Stimulated activated CD4-positive, alpha-beta T cell treated with anti-CD3 and anti-CD28 coated beads, Interleukin-15, amount 100 ng/mL, for 48 hours (primary cell): Measurements from ENCODE around the gene TCHP.
"Not testable (repeated sequence)": the region's sequence is repeated elsewhere in the genome, so short reads cannot be mapped to it uniquely, and the experiment has no call there.

Source experiments
- DNase-seq, 2 donors: peaks; one replicate each; pipeline ENCODE4 v3.0.0-alpha.2; 2020; ENCODE audit warnings: low read depth in 2 of 2

Gene TCHP

DNA sequence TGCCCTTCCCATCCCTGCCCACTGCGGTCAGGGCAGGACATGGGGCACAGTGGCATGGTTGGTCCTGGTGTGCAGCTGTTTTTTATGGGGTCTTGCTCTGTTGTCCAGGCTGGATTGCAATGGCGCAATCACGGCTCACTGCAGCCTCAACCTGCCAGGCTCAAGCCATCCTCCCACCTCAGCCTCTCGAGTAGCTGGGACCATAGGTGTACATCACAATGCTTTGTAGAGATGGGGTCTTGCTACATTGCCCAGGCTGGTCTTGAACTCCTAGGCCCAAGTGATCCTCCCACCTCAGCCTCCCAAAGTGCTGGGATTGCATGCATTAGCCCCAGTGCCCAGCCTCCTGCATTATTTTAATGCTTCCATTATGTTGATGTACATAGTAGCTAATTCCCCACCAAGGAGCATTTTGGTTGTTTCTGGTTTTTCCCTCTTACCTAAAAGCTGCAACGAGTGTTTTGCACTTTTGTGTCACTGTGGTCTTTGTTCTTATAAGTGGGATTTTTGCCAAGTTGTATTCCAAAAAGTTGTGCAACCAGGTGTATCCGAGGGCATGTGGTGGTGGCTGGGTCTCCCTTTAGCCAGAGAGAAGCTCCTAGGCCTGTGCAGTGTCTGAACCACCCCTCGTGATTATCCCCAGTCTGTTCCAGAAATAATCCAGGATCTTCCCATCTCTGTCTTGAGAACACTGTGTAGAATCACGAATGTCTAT lies 10.3 kb downstream of the TCHP start:
- DNase-seq = no peak

GRCh38 chr12:109910969-109911348 lies 10.9 kb downstream of the TCHP start:
- DNase-seq = peak in 1 of 2 donors; percentile 19

DNA sequence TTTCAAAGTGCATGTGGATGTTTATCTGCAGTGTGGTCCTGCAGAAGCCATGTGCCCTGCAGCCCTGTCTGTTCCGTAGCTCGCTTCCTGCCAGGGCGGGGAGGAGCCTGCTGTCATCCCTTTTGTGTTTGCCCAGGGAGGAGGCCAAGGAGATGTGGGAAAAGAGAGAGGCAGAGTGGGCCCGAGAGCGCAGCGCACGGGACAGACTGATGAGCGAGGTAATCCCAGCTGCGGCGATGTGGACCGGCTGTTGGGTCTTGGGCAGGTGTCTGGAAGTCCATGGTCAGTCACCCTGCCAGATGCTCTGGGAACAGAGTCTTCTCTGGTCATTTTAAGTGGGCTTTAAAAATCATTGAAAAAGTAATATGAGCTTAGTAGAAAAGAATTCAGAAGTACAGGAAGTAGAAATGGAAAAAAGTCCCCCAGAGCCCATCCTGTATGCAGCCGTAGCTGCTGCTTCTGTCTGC lies 12.8 kb downstream of the TCHP start:
- DNase-seq = no peak

- no peak for DNase-seq
These were observed 14.4 kb downstream of the TCHP start for GRCh38 chr12:109914461-109914860.

- DNase-seq = no peak
These were observed 15.3 kb downstream of the TCHP start for GRCh38 chr12:109915171-109916040.

- DNase-seq = no peak
These were observed 16.0 kb downstream of the TCHP start for GRCh38 chr12:109916045-109916444.

DNA sequence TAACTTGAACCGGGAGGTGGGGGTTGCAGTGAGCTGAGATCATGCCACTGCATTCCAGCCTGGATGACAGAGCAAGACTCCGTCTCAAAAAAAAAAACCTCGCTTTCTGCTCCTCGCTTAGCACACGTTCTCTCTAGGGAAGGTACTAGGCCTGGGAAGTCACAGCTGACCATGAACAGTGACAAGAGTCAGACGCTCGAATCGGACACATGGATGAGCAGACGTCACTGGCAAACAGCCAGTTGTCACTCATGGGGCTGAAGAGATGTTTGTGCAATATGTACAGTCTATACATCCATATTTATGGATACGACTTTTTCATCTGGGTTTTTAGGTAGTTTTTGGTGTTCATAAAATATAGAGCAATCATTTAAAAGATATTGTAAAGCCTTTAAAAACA lies 19.4 kb downstream of the TCHP start:
- DNase-seq = no peak

DNA sequence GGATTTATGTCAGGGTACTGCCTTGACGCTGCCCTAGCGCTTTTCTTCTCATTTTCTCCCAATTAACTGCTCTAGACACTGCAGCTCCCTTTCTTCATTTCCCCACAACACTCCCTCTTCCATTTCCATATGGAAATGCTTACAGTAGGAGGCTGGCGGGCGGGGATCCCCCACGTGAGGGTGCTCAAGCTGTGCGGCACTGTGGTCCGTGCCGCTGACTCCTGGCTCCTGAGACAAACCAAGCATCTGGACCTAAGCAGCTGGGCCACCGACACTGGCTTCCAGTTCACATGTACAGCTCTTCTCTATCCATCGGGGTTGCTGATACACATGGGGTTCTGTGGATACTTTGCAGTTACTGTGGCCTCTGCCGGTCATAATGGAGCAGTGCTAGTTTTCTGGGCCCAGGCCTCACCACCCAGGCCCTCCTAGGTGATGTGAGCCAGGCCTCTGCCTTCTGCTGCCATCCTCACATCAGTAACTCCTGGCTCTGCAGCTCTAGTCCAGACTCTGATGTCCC lies 20.2 kb downstream of the TCHP start:
- no peak for DNase-seq

DNA sequence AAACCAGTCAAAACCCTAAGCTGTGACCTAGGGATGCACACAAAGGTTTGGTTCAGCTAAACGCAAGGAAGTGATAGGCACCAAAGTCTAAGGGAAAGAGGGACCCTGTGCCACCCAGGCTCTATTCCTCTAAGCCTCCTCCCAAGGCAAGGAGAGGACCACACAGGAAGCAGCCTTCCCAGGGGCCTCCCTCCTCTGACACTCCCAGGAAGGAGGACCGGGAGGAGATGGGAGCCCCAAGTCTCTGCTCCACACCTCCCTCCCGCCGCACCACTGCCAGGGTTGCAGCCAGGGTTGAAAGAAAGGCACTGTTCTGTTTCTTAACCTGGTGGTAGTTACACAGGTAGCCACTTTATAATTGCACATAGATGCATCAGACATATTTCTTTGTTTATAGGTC lies 21.9 kb downstream of the TCHP start:
- no peak for DNase-seq

DNA sequence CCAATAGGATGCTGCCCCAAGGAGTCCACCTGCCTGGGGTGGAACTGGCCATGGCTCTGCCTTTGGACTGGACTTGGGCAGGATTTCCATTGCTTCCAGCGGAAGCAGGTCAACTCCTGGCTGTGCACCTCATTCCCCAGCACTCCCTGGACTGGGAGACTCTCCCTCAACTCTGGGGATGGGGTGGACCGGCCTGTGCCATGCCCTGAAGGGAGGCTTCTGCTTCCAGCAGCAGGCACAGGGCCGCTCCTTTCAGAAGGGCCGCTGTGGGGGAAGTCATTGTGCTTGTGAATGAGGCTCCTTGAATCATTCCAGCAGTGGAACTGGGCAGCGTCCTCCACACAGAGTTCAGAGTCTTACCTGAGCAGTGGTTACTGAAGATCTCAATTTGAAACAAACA lies 23.0 kb downstream of the TCHP start:
- DNase-seq = no peak

DNA sequence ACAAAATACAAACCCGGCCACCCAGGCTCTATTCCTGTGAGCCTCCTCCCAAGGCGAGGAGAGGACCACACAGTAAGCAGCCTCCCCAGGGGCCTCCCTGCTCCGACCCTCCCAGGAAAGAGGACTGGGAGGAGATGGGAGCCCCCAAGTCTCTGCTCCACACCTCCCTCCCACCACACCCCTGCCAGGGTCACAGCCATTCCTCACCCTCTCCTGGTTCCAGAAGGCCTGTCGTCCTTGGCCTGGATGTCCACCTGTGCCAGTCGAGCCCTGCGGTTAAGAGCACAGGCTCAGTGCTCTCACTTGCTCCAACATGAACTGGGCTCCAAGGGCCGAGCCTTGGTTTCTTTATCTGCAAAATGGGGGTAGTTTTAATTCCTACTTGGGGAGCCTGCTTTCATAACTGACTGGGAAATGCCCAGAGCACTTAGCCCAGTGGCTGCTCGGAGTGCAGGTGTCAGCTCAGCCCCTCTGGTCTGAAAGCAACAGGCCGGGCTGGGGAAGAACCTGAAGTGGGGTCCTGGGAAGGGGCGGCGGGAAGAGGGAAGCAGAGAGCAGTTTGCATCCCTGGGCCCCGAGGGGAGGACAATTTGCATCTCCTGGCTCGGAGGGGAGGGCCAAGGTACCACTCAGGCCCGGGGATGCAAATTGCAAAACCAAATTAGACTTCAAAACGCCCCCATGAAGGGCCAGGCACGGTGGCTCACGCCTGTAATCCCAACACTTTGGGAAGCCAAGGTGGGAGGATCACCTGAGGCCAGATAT lies 23.6 kb downstream of the TCHP start:
- no peak for DNase-seq

- no peak for DNase-seq
These were observed 25.2 kb downstream of the TCHP start for GRCh38 chr12:109925185-109925840.

DNA sequence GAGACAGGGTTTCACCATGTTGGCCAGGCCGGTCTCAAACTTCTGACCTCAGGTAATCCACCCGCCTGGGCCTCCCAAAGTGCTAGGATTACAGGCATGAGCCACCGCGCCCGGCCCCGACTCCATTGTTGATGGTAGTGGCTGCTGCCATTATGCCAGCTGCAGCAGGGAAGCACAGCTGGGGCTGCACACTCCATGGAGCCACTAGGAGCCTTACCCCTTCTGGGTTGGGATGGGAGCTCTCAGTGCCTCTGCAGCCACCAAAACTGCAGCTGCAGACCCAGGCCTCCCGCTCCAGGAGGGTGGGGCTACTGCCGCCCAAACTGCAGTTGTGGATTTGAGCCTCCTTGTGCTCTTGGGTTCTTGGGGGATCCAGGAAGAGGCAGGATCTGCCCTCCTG lies 25.9 kb downstream of the TCHP start:
- DNase-seq = no peak

DNA sequence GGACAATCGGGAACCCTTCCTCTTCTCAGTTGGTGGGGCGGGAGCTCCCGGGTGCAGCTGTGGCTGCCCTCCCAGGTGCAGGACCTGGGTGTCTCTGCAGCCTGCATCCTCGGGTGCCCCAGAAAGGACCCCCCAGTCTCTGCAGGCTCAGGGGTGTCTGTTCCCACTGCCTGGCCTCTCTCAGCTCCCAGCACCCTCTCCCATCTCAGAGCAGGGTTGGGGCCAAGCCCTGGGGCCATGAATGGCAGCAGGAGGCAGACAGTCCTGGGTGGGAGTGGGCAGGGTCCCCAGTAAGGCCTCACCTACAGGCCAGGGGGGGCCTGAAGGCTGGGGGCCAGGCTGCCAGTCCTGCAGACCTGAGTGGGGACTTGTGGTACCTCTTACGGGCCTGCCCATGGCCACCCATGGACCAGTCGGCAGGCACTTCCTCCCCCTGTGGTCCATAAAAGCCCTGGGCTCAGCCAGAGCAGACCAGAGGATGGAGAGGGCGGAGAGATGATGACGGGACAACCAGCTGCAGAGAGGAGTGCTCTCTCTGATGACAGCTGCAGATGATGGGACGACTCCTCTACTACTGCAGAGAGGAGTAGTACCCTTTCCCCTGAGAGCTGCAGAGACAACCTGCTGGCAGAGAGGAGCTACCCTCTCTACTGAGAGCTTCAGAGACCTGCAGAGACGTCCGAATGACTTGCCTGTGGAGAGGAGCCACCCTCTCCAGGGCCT lies 26.6 kb downstream of the TCHP start:
- no peak for DNase-seq

- DNase-seq = peak; percentile 11 to 24
These were observed 27.5 kb downstream of the TCHP start for GRCh38 chr12:109927622-109928021.

GRCh38 chr12:109928058-109928656 lies 28.1 kb downstream of the TCHP start:
- no peak for DNase-seq

GRCh38 chr12:109929326-109929725 lies 29.3 kb downstream of the TCHP start:
- DNase-seq = not testable (repeated sequence)

GRCh38 chr12:109930028-109930800 lies 30.1 kb downstream of the TCHP start:
- no peak for DNase-seq

GRCh38 chr12:109931143-109931542 lies 31.1 kb downstream of the TCHP start:
- DNase-seq = no peak
